ENCODE data around the gene PMFBP1.

Gene PMFBP1

GRCh38 chr16:72187551-72187950 lies 15.6 kb upstream of the PMFBP1 start:
- DNase-seq, result no peak

DNA sequence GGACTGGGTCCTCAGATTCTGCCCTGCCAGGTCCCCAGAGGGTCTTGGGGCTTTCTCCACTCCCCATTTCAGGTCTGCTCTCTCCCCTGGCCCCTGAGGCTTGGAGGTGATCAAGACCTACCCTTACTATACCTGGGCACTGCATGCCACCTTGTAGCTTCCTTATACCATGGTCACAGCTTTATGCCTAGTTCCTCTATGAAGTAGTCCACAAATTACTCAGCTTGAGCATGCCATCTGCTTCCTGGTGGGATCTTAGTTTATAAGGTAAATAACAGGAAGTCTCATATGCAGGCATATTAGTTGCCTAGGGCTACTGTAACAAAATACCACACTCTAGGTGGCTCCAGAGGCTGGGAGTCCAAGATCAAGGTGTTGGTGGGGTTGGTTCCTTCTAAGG lies 11.0 kb upstream of the PMFBP1 start:
- DNase-seq, result no peak

DNA sequence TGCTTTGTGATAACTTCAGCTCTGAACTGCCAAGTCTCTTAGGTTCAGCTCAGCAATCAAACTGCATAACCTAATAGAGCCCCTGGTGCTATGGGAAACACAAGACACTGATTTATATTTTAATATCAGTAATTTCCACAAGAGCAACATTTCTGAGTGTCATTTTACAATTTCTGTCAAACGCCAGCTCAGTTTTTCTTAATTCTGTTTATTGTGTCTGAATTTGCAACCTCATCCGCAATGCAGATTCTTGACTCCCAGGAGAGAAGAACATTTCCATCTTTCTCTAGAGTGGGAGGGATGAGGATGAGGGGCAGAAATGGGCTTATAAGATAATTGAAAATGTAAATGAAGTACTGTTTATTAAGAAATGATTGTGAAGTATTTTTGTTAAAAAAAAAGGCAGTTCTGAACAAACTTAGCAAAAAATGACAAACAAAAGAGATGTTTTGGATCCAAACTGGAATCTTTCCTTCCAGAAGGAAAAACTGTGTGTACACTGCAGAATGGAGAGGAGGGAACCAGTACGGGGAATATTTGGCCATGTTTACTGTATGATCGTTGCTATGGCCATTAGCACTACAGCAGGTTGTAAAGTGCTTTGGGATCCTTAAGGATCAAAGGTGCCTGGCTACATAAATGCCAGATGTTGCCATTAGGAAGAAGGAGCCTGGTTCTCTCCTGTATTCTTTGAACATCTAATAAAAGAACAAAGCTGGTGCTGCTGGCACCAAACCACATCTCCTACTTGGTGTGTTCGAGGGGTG lies 7.4 kb upstream of the PMFBP1 start:
- no peak for DNase-seq

GRCh38 chr16:72174726-72175125 lies 2.8 kb upstream of the PMFBP1 start:
- DNase-seq, result no peak

DNA sequence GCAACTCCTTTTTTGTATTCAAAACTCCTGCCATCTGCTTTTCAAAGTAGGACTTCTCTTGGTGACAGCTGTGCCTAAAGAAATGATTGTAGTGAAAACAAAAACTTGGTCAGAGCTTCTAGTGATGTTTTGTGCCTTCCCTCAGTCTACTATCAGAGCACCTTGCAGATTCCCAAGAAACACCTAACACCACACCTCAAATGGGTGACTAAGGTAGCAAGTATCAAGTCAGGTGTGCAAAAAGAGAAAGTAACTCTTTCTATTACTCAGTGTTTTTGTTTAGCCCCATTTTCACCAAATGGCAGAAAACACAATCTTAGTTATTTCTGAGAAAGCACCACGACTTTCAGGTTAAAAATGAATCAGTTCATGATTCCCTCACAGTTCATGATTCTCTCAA lies 2.0 kb upstream of the PMFBP1 start:
- DNase-seq, result peak; percentile 33

GRCh38 chr16:72171236-72171635 lies 719 bp downstream of the PMFBP1 start:
- DNase-seq, result peak; percentile 48

DNA sequence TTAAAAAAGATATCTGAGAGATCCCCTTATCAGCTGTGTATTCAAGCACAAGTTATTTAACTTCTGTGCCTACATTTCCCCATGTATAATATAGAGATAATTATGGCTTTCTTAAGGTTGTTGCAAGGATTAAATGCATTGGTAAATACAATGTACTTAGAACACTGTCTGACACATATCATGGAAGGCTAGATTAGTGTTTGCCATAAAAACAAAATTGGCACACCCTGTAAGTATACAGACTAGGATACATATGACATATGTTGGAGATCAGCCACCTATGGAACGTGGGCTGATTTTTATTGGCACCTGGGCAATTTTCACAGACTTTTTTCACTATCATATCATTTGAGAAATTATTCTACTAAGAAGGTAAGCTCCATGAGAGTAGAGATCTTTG lies 2.2 kb downstream of the PMFBP1 start:
- DNase-seq, result no peak

GRCh38 chr16:72168365-72168764 lies 3.6 kb downstream of the PMFBP1 start:
- no peak for DNase-seq

- DNase-seq, result no peak
Observed at GRCh38 chr16:72166954-72167561, 4.9 kb downstream of the PMFBP1 start.

DNA sequence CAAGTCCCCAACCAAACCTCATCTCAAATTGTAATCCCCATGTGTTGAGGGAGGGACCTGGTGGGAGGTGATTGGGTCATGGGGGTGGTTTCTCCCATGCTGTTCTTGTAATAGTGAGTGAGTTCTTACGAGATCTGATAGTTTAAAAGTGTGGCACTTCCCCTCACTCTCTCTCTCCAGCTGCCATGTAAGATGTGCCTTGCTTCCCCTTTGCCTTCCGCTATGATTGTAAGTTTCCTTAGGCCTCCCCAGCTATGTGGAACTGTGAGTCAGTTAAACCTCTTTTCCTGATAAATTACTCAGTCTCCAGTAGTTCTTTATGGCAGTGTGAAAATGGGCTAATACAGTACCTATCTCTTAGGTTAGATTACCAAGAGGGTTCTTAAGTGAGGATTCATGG lies 5.8 kb downstream of the PMFBP1 start:
- DNase-seq, result no peak

- peak; percentile 63 for DNase-seq
Observed at GRCh38 chr16:72164691-72165090, 7.3 kb downstream of the PMFBP1 start.

GRCh38 chr16:72162105-72162692 lies 9.8 kb downstream of the PMFBP1 start:
- no peak for DNase-seq

DNA sequence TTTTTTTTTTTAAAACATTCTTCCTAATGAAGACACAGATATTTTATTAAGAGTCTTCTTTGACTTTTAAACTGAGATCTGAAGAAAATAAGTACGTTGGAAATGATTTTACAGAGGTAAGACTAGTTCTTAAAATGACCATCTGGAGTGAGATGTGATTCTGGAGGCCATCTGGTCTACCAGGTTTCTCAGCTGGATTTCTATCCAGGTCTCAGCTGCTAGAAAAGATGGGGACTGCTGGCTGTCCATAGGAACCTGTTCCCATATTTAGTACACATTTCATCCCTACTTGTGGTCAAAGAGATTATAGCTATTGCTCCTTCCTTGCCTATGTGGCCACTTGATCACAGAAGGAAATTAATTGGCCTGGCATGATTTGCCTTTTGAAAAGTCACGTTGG lies 12.2 kb downstream of the PMFBP1 start:
- DNase-seq, result peak; percentile 42

DNA sequence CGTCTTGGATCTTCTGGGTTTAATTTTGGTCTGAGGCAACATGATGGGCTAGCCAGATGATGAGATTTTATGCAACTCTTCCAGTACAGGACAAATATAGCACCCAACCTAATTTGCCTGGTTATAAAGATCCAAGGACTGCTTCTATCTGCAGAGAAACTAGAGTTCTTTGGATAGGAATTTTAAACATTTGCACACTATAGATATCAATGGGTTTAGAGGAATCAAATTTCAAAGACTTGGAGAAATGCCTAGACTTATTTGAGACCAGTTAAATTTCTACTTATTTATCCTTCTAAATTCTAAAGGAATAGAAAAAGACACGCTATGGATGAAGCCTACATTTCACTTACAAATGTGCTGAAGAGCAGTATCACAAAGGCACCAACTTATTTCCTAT lies 12.6 kb downstream of the PMFBP1 start:
- DNase-seq, result no peak

GRCh38 chr16:72149676-72150464 lies 22.1 kb downstream of the PMFBP1 start:
- no peak for DNase-seq

- no peak for DNase-seq
Observed at GRCh38 chr16:72142476-72142875, 29.5 kb downstream of the PMFBP1 start.

- no peak for DNase-seq
Observed at GRCh38 chr16:72139908-72140307, 32.0 kb downstream of the PMFBP1 start.

DNA sequence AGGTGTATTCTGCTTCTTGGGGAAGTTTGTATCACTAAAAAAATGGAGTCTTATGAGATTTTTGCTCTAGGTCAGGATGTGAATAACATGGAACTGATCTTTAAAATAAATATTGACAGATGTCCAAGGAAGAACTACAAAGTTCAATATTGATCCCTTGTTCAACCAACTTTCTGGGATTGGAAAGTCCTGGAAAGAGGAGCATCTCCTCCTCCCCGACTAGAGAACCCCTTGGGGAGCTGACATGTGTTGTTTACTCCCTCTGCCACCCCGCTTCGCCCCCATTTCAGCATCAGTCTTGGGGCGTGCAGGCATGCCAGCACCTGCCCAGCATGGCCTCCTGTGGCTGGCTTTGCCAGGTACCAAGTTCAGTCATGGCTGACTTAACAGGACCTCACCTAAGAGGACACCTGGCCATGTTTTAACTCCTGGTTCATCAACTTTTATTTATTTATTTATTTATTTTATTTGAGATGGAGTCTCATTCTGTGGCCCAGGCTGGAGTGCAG lies 33.8 kb downstream of the PMFBP1 start:
- DNase-seq, result peak; percentile 64

DNA sequence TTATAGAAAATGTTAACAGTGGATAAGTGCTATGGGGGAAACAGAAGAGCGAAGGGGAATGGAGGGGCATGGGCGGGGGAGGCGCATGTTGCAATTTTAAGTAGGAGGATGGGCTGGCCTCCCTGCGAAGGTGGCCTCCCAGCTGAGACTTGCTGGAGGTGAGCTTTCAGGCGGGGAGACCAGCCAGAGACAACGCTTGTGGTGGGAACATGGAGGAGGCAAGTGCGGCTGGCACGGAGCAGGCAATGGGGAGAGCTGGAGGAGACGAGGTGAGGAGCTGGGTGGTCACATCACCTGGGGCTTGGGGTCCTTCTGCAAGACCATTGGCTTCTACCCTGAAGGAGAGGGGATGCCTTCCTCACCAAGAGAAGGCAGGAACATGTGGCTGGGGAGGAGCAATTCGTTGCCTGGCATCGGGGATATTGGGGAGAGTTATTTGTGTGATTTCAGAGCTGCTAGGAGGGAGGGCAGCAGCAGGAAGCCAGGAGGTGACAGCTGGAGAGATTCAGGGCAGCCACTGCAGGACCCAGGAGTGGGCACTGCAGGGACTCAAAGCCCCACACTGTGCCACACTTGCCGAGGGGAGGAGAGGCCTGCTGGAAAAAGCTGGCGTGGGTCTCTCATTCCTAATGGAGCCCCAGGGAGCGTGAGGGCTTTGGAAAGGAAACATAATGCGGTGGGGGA lies 34.4 kb downstream of the PMFBP1 start:
- peak; percentile 68 for DNase-seq

GRCh38 chr16:72134507-72134906 lies 37.4 kb downstream of the PMFBP1 start:
- no peak for DNase-seq

DNA sequence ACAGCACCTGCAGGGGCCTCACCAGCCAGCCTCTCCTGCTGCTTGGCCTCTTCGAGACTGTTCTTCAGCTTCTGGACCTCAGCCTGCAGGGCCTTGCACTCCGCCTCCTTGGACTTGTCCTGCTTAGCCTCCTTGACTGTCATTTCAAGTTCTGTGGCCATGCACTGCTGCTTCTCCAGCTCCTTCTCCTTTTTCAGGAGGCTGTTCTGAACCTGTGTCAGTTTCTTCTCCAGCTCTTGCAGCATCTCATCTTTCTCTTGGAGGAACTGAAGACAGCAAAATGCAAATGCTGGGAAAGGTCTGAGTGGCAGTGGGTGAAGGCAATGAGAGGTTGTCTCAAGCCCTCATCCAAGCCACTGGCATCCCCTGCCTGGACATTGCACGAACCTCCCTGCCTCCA lies 39.2 kb downstream of the PMFBP1 start:
- DNase-seq, result no peak

DNA sequence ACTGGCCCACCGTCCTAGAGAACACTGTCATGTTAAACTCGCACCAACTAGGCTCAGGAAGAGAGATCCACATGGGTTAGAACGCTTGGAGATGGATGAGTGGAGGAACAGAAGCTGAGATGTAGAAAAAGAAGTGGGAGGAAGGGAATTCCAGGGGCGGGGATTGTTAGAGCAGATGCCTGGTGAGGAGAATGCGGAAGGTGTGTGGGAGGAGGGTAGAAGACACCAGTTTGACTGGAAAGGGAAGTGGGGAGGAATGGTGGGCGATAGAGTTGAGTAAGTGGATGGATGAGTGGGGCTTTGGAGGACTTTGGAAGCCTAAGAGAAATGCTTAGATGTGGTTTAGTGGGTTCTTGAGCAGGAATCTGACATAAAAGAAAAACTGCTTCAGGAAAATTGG lies 40.9 kb downstream of the PMFBP1 start:
- DNase-seq, result no peak
